ENCODE results near the gene AFAP1.

Gene AFAP1

GRCh38 chr4:7820031-7820818, 119.4 kb downstream of the AFAP1 start:
- no peak for TF ChIP-seq CTCF (conservative IDR thresholded peaks at IDR 0.05; ENCODE audit: low read depth, low read length)
- Histone ChIP-seq H3K36me3 (ENCODE audit: insufficient read depth) (no peaks in the 10 kb centered on the region), H3K4me2 (no peak overlapping the region)

GRCh38 chr4:7819446-7819845, 120.2 kb downstream of the AFAP1 start:
- H3K36me3 ChIP-seq (ENCODE audit: insufficient read depth): no peaks in the 10 kb centered on the region
- no peaks in the 10 kb centered on the region for H4K20me1 ChIP-seq (ENCODE audit: insufficient read depth)
- H2AFZ ChIP-seq (ENCODE audit: low read depth): no peak overlapping the region
- H3K4me2 ChIP-seq: no peak overlapping the region
- H3K4me3 ChIP-seq (IDR thresholded peaks at IDR 0.05; ENCODE audit: insufficient read depth, low read depth, low read length): no peak overlapping the region
- H3K27ac ChIP-seq: no peak overlapping the region
- no peak for TF ChIP-seq CTCF (conservative IDR thresholded peaks at IDR 0.05; ENCODE audit: low read depth, low read length)
- no peaks in the 10 kb centered on the region for H3K79me2 ChIP-seq (ENCODE audit: insufficient read depth, low read depth)
- no peaks in the 10 kb centered on the region for H3K4me1 ChIP-seq (ENCODE audit: low read depth, poor library complexity, severe bottlenecking)
- H3K27me3 ChIP-seq (ENCODE audit: insufficient read depth, low read depth): no peaks in the 10 kb centered on the region
- no peak overlapping the region for H3K9ac ChIP-seq

More at GRCh38 chr4:7820031-7820818, 119.4 kb downstream of the AFAP1 start:
- Histone ChIP-seq H2AFZ (ENCODE audit: low read depth) (no peak overlapping the region), H3K4me1 (ENCODE audit: low read depth, poor library complexity, severe bottlenecking) (no peaks in the 10 kb centered on the region), H3K27me3 (ENCODE audit: insufficient read depth, low read depth) (no peaks in the 10 kb centered on the region), H3K79me2 (ENCODE audit: insufficient read depth, low read depth) (no peaks in the 10 kb centered on the region), H3K4me3 (IDR thresholded peaks at IDR 0.05; ENCODE audit: insufficient read depth, low read depth, low read length) (no peak overlapping the region), H4K20me1 (ENCODE audit: insufficient read depth) (no peaks in the 10 kb centered on the region), H3K27ac (no peak overlapping the region), H3K9ac (no peak overlapping the region)

GRCh38 chr4:7818399-7818911, 121.2 kb downstream of the AFAP1 start:
- H3K4me3 ChIP-seq (IDR thresholded peaks at IDR 0.05; ENCODE audit: insufficient read depth, low read depth, low read length): no peak overlapping the region
- no peak overlapping the region for H2AFZ ChIP-seq (ENCODE audit: low read depth)
- H3K4me2 ChIP-seq: no peak overlapping the region
- H3K4me1 ChIP-seq (ENCODE audit: low read depth, poor library complexity, severe bottlenecking): no peaks in the 10 kb centered on the region
- TF ChIP-seq CTCF (conservative IDR thresholded peaks at IDR 0.05; ENCODE audit: low read depth, low read length): no peak
- no peaks in the 10 kb centered on the region for H3K79me2 ChIP-seq (ENCODE audit: insufficient read depth, low read depth)
- no peaks in the 10 kb centered on the region for H3K27me3 ChIP-seq (ENCODE audit: insufficient read depth, low read depth)
- no peaks in the 10 kb centered on the region for H4K20me1 ChIP-seq (ENCODE audit: insufficient read depth)
- H3K36me3 ChIP-seq (ENCODE audit: insufficient read depth): no peaks in the 10 kb centered on the region
- H3K9ac ChIP-seq: no peak overlapping the region
- H3K27ac ChIP-seq: no peak overlapping the region

- no peak overlapping the region for H2AFZ ChIP-seq (ENCODE audit: low read depth)
- no peaks in the 10 kb centered on the region for H3K4me1 ChIP-seq (ENCODE audit: low read depth, poor library complexity, severe bottlenecking)
- H3K27me3 ChIP-seq (ENCODE audit: insufficient read depth, low read depth): no peaks in the 10 kb centered on the region
- no peaks in the 10 kb centered on the region for H3K36me3 ChIP-seq (ENCODE audit: insufficient read depth)
- H4K20me1 ChIP-seq (ENCODE audit: insufficient read depth): no peaks in the 10 kb centered on the region
- no peak overlapping the region for H3K4me2 ChIP-seq
- TF ChIP-seq CTCF (conservative IDR thresholded peaks at IDR 0.05; ENCODE audit: low read depth, low read length): no peak
- no peak overlapping the region for H3K9ac ChIP-seq
- H3K4me3 ChIP-seq (IDR thresholded peaks at IDR 0.05; ENCODE audit: insufficient read depth, low read depth, low read length): no peak overlapping the region
- H3K27ac ChIP-seq: no peak overlapping the region
- no peaks in the 10 kb centered on the region for H3K79me2 ChIP-seq (ENCODE audit: insufficient read depth, low read depth)
These were observed 121.7 kb downstream of the AFAP1 start for GRCh38 chr4:7817877-7818398.
